Renal cortical epithelial cell (primary cell): ENCODE results near the gene MYRF. TPM values are rescaled to one million over a fixed set of nuclear protein-coding genes. Genes with fewer than 3 reads are reported as not detected.

ENCODE experiments used
- DNase-seq: peaks from one replicate; pipeline ENCODE4 v3.0.0-alpha.2; 2011; ENCODE audit warnings: low read depth
- total RNA-seq: library from RNA; depleted of rRNA; stranded (reverse); fragments of >200 nt; gene quantifications from 2 replicates; pipeline ENCODE4 v1.2.3, GENCODE V29; 2014

Gene MYRF
- total RNA-seq, 1 donor from 2014 or later = 20.0 TPM

- peak; percentile 64 for DNase-seq
Measured at GRCh38 chr11:61776561-61777075, 24.2 kb downstream of the MYRF start.

- no peak for DNase-seq
Measured at GRCh38 chr11:61777234-61778090, 25.0 kb downstream of the MYRF start.

- DNase-seq = no peak
Measured at GRCh38 chr11:61778357-61778886, 26.0 kb downstream of the MYRF start.

GRCh38 chr11:61778920-61779650 is 26.6 kb downstream of the MYRF start:
- no peak for DNase-seq

- DNase-seq = no peak
Measured at GRCh38 chr11:61779666-61780525, 27.5 kb downstream of the MYRF start.

- DNase-seq = no peak
Measured at GRCh38 chr11:61780581-61781162, 28.2 kb downstream of the MYRF start.

GRCh38 chr11:61781585-61781984 is 29.1 kb downstream of the MYRF start:
- DNase-seq = no peak

GRCh38 chr11:61782299-61782698 is 29.9 kb downstream of the MYRF start:
- DNase-seq = no peak

GRCh38 chr11:61782841-61783240 is 30.4 kb downstream of the MYRF start:
- no peak for DNase-seq

GRCh38 chr11:61783717-61784505 is 31.5 kb downstream of the MYRF start:
- DNase-seq = peak; percentile 17

GRCh38 chr11:61784506-61784805 is 32.0 kb downstream of the MYRF start:
- no peak for DNase-seq

- DNase-seq = peak; percentile 47
Measured at GRCh38 chr11:61785837-61786402, 33.5 kb downstream of the MYRF start.

- peak; percentile 59 for DNase-seq
Measured at GRCh38 chr11:61787928-61788491, 35.6 kb downstream of the MYRF start.

- peak; percentile 74 for DNase-seq
Measured at GRCh38 chr11:61791737-61792309, 39.4 kb downstream of the MYRF start.

GRCh38 chr11:61792310-61793082 is 40.1 kb downstream of the MYRF start, which contains the start of the genes FEN1 and TMEM258:
FEN1 (plus strand) TSS chr11:61792911; CDS start chr11:61795362, 2,451 bp downstream.
TMEM258 (minus strand) TSS chr11:61792599; CDS start chr11:61792558, 41 bp downstream.
- DNase-seq = peak; percentile 90

GRCh38 chr11:61793083-61793828 is 40.8 kb downstream of the MYRF start:
- DNase-seq = no peak

- DNase-seq = no peak
Measured at GRCh38 chr11:61793829-61794204, 41.4 kb downstream of the MYRF start.

- DNase-seq = no peak
Measured at GRCh38 chr11:61794579-61794978, 42.1 kb downstream of the MYRF start.
